GM19324 (cell line): Measurements from ENCODE around the gene AFF2.

ENCODE experiments used
- ATAC-seq: cut with Tn5 transposase; IDR thresholded peaks from one replicate; pipeline ENCODE4 v1.9.1; 2021; ENCODE audit warnings: mild to moderate bottlenecking, moderate library complexity; ENCODE audit not compliant: unreplicated experiment, low FRiP score

The AFF2 gene

GRCh38 chrX:148500423-148501385 is at the start of gene AFF2:
TSS of gene AFF2 (plus strand) at chrX:148500617. CDS start at chrX:148501098, 481 bp downstream.
- ATAC-seq: peak; percentile 46

GRCh38 chrX:148457279-148457678 is 43.1 kb upstream of the AFF2 start:
- no peak for ATAC-seq

DNA sequence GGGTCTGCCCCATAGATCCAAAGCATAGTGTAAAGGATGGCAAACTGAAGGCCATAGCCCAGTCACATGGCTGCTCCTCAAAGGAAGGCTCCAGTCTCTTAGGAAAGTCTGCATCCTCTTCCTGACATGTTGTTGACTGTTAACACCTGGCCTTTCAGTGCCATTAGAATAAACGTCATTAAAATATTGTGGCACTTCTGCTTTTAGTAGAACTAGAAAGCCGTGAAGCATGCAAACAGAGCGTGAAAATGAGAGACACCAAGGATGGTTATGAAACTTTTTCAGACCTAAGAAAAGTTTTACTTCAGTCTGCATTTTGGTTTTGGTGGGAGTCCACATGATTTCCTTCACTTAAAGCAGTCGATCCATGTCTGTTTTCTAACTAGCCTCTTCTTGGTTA is 41.1 kb upstream of the AFF2 start:
- ATAC-seq: peak; percentile 86

GRCh38 chrX:148466292-148466691 is 34.1 kb upstream of the AFF2 start:
- ATAC-seq: peak; percentile 54

DNA sequence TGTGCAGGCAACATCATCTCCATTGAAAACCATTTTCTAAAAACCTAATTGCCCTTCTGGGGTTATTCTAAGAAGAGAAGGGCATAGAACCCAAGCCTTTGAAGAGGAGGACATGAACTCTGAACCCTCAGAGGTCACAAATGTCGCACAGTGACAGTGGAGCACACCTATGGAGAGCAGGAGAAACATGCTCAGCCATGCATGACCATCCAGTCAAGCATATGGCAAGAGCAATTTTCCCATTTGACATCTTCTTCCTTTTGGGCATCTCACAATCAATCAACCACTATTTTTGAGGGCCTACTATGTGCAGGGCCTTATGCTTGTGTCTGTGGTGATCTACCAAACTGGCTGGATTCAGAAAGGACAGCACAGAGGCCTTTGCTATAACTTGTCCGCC is 30.1 kb upstream of the AFF2 start:
- ATAC-seq: no peak

GRCh38 chrX:148474030-148474429 is 26.4 kb upstream of the AFF2 start:
- no peak for ATAC-seq

GRCh38 chrX:148492057-148492456 is 8.4 kb upstream of the AFF2 start:
- no peak for ATAC-seq

GRCh38 chrX:148495176-148495575 is 5.2 kb upstream of the AFF2 start:
- no peak for ATAC-seq

GRCh38 chrX:148498067-148498466 is 2.4 kb upstream of the AFF2 start:
- ATAC-seq: no peak

DNA sequence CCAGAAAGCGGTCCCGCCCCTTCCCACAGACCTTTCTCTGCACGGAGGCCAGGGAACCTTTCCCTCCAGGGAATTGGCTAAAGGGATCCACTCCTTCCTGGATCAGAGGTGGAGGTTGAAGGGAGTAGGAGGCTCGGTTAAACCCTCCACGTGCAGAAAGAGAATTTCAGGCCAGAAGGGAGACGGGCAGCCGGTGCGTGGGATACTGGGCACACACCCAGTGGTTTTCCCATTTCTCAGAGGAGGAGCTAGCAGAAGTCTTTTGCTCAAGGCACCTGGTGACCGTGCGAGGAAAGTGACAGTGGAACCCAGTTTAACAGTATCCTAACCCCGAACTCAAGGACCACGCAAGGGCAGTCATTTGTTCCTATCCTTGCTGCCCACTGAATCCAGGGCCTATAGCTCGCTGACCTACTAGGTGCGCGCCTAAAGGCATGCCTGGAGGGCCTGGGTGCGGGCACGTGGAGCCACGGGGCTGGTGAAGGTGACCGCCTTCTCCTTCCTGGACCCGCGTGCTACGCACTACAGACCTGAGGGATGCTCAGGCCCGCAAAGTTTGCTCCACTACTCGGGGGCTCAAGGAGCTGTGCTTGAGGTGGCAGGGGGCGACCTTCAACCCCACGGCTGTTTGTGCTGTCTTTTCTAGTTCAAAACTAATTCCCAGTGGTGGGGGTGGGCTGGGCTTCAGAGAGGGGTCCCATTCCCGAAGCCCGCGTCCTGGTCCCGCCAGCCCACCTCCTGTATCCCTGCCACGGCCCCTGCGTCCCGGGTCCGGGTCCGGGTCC is 587 bp upstream of the AFF2 start:
- ATAC-seq: no peak

DNA sequence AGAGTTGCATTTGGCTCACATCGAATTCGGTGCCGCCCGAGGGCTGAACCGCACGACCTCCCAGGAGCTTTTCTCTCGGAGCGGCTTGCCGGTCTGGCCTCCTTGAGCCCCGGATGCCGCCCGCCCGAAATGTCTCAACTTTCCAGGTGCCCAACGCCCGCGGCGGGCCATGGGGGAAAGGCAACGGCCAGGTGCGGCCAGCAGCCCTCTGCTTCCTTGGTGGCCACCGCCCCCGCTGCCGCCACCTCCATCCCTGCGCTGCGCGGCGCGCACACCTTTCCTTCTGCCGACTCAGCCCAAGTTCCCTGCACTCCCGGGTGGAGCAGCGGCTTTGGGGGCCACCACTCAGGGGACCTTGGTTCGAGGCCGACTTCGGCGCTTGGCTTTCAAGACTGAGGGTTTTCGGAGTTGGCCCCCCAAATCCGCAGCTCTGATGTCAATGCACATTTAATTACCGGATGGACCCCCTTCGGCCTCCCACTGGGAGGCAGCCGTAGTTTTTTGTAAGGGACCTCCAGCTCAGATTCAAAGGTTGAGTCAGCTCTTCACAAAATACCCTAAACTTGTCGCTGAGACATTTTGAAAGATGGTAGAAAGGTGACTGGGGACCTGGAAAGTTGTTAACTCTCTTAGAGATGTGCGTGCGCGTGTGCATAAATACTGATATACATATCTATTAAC is 1.1 kb downstream of the AFF2 start:
- ATAC-seq: peak; percentile 10

DNA sequence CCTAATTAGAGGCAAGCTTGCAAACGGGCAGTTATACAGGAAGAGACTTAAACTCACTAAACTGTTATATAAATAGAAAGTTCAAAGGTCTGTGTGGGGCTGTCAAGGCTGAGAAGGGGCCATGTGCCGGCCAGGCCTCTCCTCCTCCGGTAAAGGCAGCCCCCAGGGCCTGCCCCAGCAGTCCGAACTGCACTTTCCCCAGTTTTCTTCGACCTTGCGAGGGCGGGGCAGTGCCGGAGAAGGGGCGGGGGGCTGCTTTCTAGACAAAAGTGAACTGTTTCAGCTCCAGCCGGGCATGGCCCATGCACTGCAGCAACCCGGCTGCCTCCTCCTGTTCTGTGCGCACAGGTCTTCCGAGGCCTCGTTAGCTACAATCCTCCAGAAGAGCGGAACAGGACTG is 4.1 kb downstream of the AFF2 start:
- ATAC-seq: no peak

GRCh38 chrX:148507418-148507817 is 7.0 kb downstream of the AFF2 start:
- no peak for ATAC-seq

DNA sequence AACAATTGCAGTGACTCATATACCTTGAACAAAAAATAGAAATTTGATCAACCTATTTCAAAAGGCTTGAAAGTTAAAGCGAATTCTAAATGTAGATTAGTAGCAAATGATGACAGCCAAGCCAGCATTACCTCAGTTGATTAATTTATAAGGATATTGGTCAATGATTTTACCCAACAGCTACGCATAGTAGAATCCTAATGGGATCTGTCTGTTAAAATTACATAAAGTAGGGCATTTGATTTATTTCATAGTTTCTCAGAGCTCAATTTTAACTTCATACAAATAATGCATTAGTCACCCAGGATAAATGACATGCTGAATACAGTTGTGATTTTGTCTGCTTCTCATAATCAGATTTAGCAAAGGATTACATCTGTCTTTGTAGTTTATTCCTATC is 12.0 kb downstream of the AFF2 start:
- ATAC-seq: no peak

DNA sequence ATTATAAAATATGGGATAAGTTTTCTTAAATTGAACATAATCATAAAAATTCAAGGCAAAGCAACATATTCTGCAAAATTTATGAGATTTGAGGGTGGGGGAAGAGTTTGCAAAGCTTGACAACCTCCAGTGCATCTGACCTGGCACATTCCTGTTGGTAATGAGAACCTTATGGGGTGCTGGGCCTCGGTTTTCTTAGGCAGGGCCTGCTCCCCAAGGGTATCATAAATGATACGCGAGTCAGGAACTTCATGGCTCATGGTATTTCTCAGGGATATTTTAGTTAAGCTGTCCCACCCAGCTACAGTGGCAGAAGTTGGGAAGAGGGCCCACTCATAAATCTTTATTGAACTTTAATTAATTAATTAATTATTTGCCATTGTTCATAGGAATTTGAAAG is 13.2 kb downstream of the AFF2 start:
- ATAC-seq: no peak

- no peak for ATAC-seq
Observed at GRCh38 chrX:148517176-148517575, 16.8 kb downstream of the AFF2 start.

GRCh38 chrX:148522006-148522405 is 21.6 kb downstream of the AFF2 start:
- ATAC-seq: no peak

DNA sequence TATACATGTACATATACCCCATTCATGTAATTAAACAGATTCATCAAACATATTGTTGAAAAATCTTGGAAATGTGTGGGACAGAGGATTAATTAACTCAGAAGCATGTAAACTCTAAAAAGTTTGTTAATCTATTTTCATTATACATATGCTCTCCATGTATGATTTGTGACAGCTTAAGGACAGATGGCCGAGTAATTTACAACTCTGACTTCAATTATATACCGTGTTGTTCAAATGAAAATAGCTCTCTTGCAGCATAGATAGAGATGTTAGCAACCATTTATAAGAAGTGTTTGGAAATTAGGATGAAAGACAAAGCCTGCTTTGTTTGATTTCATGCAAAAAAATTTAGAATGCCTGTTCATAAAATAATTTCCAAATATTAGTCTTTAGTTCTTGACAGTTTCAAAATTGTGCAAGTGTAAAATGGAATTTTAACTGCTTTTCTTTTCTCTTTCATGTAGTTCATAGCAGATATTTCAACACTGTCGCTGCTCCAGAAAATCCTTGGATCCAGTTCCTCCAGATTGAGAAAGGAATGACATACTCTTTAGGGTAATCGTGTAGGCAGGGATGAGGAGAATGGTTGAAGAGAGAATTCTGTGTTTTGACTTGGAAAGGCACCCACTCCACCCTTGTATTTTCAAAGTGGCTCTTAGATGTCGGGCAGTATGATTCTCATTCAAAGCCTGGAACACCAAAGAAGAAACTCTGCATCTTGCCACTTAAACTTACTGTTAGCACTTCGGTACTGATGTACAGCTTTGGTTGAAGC is 23.1 kb downstream of the AFF2 start:
- no peak for ATAC-seq

- no peak for ATAC-seq
Observed at GRCh38 chrX:148530464-148531077, 30.2 kb downstream of the AFF2 start.

DNA sequence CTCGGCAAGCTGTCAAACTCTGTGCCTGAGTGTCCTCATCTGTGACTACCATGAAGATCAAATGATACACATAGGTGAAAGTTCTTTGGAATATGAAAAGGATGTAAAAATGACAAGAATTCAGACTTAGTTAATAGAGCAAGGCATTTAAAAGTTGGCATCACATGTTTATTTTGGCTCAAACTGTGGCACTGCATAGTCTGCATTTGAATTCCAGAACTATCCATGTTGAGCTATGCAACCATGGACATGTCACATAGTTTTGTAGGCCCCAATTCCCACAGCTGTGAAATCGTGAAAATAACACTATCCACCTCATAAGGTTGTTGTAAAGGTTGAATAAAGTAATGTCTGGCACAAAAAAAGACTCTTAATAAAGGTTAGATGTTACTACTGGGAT is 33.9 kb downstream of the AFF2 start:
- no peak for ATAC-seq
